HG02763 (cell line): ENCODE data around the gene EHD4.

ENCODE experiments used
- ATAC-seq: cut with Tn5 transposase; IDR thresholded peaks from one replicate; pipeline ENCODE4 v1.9.1; 2021; ENCODE audit warnings: mild to moderate bottlenecking, moderate library complexity; ENCODE audit not compliant: unreplicated experiment

EHD4 gene

GRCh38 chr15:41995476-41995855, 23.1 kb upstream of the EHD4 start:
- no peak for ATAC-seq

- ATAC-seq: no peak
Measured at GRCh38 chr15:41994772-41995475, 22.6 kb upstream of the EHD4 start.

- no peak for ATAC-seq
Measured at GRCh38 chr15:41994171-41994650, 21.9 kb upstream of the EHD4 start.

- ATAC-seq: no peak
Measured at GRCh38 chr15:41993472-41994170, 21.3 kb upstream of the EHD4 start.

DNA sequence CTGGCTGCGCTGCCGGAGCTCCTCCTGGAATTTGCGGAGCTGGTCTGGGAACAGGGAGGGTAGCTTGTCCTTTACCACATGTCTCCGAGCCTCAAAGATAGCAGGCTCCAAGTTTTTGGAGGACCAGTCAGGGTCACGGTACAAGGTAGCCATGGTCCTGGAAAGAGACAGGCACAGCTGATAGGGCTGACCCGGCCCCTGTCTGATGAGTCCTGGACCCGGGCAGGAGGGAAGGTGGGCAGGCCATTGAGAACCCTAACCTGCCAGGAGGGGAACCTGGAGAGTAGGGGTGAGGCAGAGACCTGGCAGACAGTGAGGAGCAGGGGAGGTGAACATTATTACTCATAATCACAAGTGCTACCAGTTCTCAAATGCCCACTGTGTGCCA, 20.4 kb upstream of the EHD4 start:
- ATAC-seq: no peak

GRCh38 chr15:41992151-41992802, 19.9 kb upstream of the EHD4 start:
- ATAC-seq: no peak

- no peak for ATAC-seq
Measured at GRCh38 chr15:41990691-41991090, 18.3 kb upstream of the EHD4 start.

DNA sequence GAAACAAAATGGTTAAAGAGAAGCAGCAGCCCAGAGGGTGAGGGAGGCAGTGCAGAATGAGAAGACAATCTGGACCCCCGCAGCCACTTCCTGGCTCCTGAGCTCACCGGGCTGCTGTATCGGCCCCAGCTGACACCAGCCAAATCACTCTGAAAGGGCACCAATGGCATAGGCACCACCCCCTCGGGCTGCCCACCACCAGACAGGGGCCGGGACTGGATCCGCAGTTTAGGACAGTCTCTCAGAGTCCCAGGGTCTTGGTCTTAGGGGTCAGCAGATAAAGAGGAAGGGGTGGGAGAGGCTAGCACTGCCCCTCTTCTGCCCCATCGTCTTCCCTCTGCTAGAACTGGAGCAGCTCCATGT, 17.9 kb upstream of the EHD4 start:
- no peak for ATAC-seq

DNA sequence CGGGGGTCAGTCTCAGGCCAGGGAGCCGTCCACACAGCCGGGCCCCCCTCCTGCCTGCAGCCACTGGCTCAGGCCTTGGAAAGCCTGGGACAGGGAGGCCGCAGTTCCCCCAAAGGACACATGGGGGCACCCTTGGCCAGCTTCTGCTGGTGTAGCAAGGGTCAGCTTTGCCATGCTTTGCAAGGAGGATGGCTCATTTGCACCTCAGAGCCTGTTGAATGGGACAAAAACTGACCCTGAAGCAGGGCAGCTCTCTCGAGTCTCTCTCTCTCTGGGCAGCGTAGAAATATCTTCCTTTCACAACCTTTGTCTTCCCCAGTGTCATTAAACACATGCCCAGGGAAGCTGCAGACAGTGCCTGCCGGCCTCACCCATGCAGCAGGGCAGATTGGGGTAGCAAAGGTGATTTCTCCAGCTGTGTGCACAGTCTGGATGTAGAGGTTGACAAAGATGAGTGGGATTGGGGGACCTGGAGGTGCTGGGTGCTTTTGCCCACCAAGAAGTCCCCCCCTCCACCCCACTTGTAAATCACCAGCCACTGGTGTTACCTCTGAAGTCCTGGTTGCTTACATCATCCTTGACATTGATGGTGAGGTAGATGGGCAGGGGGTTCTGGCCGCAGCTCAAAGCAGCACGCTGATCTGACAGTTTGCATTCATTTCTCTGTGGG, 17.4 kb upstream of the EHD4 start:
- no peak for ATAC-seq

DNA sequence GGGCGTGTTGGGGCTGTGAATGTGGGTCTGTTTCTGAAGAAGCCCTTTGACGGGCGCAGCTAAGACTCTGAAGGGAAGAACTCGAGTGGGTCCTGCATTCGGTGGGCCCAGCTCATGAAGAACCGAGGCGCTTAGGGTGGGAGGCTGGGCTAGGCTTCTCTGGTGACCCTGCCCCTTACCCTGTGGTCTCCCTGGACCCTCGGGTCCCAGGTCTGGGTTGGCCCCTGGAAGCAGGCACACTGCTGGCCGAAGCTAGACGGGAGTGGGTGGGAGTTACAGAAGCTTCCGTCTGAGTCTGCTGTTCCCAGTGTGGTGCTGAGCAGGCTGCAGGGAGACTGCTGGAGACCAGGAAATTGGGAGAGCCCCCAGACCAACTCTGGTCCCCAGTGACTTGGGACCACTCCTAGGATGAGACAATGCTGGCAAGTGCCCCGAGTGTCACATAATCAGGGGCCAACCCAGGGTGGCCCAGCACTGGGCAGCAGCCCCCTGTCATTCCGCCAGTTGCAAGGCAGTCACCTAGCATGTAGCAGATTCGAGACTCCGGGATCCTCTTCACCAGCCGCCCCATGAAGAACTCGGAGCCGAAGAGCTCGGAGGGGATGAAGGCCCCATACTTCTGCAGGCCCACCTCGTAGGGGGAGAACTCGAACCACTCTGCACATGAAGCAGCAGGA, 16.7 kb upstream of the EHD4 start:
- no peak for ATAC-seq

DNA sequence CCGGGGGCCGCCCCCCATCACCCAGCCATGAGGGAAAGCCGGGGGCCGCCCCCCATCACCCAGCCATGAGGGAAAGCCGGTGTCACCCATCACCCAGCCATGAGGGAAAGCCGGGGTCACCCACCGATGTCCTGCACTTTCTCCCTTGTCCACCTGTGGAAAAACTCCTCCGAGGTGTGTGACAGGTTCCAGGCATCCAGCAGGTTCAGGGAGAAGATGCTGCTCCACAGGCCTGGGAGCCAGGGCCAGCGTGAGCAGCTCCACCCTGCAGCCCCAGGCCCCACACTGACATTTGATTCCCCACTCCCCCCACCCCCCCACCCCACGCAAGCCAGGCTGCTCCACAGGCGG, 15.5 kb upstream of the EHD4 start:
- ATAC-seq: no peak

DNA sequence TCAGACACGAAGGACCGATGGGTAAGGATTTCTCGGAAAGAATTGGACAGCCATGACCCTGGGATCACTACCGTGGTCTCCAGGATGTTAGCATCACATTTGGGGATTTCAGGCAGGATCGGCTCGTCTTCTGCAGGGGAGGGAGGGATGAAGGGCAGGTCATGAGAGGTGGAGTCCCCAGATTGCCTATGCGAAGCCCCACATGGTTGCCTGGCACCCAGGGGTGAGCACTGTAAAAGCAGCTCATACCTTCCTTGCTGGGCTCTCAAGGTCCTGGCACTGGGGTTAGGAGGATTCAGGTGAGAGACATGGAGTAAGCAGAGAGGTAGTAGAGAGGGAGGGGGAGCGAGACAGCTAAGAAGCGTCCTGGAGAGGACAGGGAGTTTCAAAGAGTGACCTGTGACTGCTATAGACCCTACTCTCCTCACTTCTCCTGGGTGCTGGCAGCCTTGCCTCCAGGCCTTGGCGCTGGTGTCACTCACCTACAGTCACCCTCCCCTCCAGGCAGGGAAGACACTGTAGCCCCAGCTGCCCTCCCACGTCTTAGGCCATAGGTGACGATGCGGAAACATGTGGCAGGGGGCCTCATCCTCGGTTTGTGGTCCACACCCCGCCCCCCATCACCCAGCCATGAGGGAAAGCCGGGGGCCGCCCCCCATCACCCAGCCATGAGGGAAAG, 15.0 kb upstream of the EHD4 start:
- no peak for ATAC-seq

DNA sequence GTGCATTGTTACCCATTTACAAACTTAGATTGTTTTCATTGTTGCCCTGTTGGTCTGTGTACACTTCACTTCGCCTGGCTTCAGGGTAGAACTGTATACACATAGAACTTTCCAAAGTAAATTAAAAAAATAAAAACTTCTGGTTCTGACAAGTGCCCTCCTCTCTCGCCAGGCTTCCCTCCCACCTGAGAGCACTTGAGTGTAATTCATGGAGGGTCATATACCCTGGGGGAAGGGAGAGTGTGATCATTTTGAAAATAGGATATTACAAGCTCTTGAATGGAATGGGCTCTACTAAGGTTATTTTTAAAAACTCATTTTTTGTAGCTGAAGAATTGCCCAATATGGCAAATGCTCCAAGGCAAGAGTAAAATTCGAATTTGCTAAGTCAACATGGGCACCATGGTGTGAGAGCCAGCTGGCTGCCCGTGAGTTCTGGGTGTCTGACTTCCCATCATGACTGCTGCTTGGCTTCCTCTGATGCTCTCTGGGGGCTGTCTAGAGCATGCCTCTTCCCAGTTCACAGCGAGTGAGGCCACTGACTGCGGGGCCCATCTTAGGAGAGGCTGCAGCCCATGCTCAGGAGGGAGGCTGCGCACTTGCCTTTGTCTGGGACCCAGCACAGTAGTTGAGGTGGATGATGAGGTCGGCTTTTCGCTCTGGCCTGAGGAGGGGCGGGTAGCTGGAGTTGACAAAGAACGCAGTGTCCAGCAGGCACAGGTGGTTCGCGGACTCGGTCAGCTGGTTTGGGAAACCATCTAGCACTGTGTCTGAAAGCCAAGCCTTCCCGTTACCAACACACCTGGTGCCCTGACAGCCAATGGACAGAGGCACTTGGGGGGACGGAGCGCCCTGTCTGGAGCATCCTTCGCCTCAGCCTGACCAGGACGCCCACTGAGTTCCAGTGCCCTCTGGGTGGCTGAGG, 13.1 kb upstream of the EHD4 start:
- ATAC-seq: no peak

DNA sequence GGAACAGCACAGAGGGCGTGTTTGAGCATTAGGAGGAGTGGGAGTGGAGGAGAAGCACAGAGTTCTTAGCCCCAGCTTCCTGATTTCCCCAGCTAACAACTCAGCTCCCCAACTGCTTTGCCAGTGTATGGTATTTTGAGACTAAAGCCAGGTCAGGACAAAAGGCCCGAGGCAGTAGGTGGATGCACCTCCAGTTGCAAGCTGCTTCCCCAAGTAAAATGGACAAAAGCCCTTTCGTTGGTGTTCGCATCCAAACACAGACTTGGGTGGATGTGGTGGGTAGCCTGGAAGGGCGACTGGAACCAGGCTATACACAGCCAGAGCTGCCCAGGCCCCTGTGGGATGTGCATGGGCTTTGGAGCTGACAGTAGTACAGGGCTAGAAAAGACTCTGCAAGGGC, 12.3 kb upstream of the EHD4 start:
- ATAC-seq: no peak

GRCh38 chr15:41983621-41984571, 11.5 kb upstream of the EHD4 start:
- no peak for ATAC-seq

DNA sequence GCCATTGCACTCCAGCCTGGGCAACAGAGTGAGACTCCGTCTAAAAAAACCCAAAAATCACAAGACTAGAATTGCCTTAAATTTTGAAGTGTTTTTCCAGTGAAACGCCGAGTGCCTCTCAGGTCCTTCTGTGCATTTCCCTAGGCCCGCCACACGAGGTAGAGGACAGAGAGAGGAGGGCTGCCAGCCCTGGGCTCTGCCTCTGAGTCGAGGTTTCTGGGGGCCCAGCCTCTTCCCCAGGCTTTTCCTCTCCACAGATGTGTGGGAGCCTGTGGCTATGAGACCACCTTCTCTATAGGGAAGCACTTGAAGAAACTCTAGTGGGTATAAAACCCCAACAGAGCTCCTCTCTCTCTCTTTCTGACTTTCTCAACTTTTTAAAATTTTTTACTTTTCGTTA, 10.9 kb upstream of the EHD4 start:
- ATAC-seq: no peak

DNA sequence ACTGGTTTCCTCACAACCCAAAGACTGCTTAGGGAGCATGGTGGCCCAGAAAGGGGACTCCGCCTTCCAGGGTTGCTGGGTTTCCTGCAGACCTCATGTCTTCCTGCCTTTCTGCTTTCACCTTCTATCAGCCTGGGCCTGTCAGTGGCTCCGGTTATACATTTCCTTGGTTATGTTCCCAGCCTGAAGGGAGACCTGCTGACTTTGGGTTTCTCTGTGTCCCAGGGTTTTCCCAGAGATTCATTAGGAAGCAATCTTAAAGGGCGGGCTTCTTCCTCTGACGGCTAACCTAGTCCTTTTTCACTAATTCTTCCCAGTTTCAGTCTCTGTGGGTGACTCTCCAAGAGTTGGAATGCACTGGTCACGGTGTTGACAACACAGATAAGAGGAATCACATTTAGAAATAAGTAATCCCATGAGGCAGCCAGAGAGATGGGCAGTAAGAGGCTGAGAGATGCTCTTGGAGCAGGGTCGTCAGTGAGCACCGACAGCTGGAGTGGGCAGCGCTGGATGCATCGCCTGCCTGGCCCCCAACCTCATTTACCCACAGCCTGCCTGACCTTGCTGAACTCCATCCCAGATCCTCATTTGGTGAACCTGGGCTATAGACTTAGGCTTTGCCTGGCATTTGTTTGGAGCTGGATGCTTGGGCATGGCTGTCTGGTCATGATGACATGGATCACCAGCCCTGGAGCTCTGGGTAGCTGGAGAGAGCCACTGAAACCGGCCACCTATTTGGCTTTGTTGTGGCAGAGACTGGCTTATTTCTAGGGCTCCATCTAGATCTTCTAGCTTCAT, 10.0 kb upstream of the EHD4 start:
- no peak for ATAC-seq
